Heart left ventricle (tissue), 13 donors: ENCODE measurements around the gene FILIP1.

ENCODE experiments used
- CTCF ChIP-seq, 12 donors: fragments of 200-600 bp; sonication (generic) in 4 of 12; IDR thresholded peaks; one replicate each; pipeline versions ENCODE4 v1.5.0 to v1.8.0; 2018 to 2022; ENCODE audit warnings: antibody characterized with exemption in 12 of 12, mild to moderate bottlenecking in 5 of 12
- POLR2A ChIP-seq, 2 donors: fragments of 450-650 bp; IDR thresholded peaks; one replicate each; pipeline ENCODE4 v1.6.1; 2017; ENCODE audit warnings: antibody characterized with exemption in 2 of 2, mild to moderate bottlenecking in 2 of 2, moderate library complexity in 2 of 2
- donor health status: ischemic (EF 13 %, LVEDD 7.1; RV severe dilation, severe dysfunction).
- donor health status: DM: no; HTN: yes; CAD: no.
- donor health status: DM: no; HTN: no; CAD: no.
- donor health status: ischemic (EF 25% LVEDD 6.9; RV normal size, moderate dysfunction).
- donor health status: ischemic (EF 25% LVEDD 5.7; RV mildly dilated, moderate dysfunction).
- donor health status: ischemic (EF 35%, LVEDD 5.7; RV mildly dilated, moderate dysfunction).
- donor health status: nonischemic (EF 11% LVEDD 7.7; RV severe dilation, severe dysfunction).
- donor health status: DM: yes; HTN: yes; CAD: no.
- donor health status: PGD.
- donor health status: ischemic (EF 29% LVEDD 5.4; RV normal size, mild dysfunction).
- donor health status: nonischemic (EF 23%, LVEDD 6.1; RV moderate dilation, normal function).

- TF ChIP-seq CTCF (IDR thresholded peaks at IDR 0.05) (no peak), POLR2A (IDR thresholded peaks at IDR 0.05) (no peak)
Measured at GRCh38 chr6:75377386-75377785, 116.2 kb downstream of the FILIP1 start.
